Breast epithelium (tissue), 4 donors: Measurements from ENCODE around the gene SUPT20HL2. TPM values are rescaled to one million over a fixed set of nuclear protein-coding genes. Genes with fewer than 3 reads are reported as not detected.
"Not testable (repeated sequence)": the region's sequence is repeated elsewhere in the genome, so short reads cannot be mapped to it uniquely, and the experiment has no call there.

Source experiments
- DNase-seq, 2 donors: peaks; one replicate each; pipeline ENCODE4 v3.0.0-alpha.2; 2019; ENCODE audit warnings: low spot score in 2 of 2
- H3K27ac ChIP-seq, 2 donors: fragments of 200-600 bp; sonication (generic) in 1 of 2; one replicate each; pipeline ENCODE4 v1.5.1; 2016 to 2019; ENCODE audit warnings: mild to moderate bottlenecking in 1 of 2
- H3K27me3 ChIP-seq, 2 donors: fragments of 200-600 bp; sonication (generic) in 1 of 2; one replicate each; pipeline versions ENCODE4 v1.5.1 to v1.6.0; 2017 to 2019; ENCODE audit warnings: control low read depth in 1 of 2, mild to moderate bottlenecking in 1 of 2
- H3K36me3 ChIP-seq: fragments of 200-600 bp; one replicate; pipeline ENCODE4 v1.5.1; 2019
- H3K4me1 ChIP-seq, 2 donors: fragments of 200-600 bp; sonication (generic); one replicate each; pipeline ENCODE4 v1.5.1; 2016 to 2019; ENCODE audit warnings: control low read depth in 1 of 2
- H3K4me3 ChIP-seq, 3 donors: fragments of 200-600 bp; sonication (generic); 1 replicate in 2 of 3; 2 replicates in 1 of 3; pipeline ENCODE4 v1.5.1; 2016 to 2019; ENCODE audit warnings: mild to moderate bottlenecking in 3 of 3, moderate library complexity in 2 of 3
- H3K9me3 ChIP-seq, 2 donors: fragments of 200-600 bp; sonication (generic) in 1 of 2; one replicate each; pipeline ENCODE4 v1.5.1; 2016 to 2019; ENCODE audit warnings: control low read depth in 1 of 2
- CTCF ChIP-seq, 3 donors: fragments of 450-650 bp; IDR thresholded peaks; one replicate each; pipeline ENCODE4 v1.5.1; 2016 to 2017; ENCODE audit warnings: antibody characterized with exemption in 3 of 3, mild to moderate bottlenecking in 3 of 3, moderate library complexity in 3 of 3
- POLR2A ChIP-seq: fragments of 450-650 bp; IDR thresholded peaks from one replicate; pipeline ENCODE4 v1.6.1; 2016; ENCODE audit warnings: antibody characterized with exemption, mild to moderate bottlenecking, moderate library complexity
- POLR2AphosphoS5 ChIP-seq, 3 donors: sonication (generic); formaldehyde crosslinking; IDR thresholded peaks; one replicate each; pipeline ENCODE4 v1.6.1; 2017; ENCODE audit warnings: antibody characterized with exemption in 3 of 3
- intact Hi-C: fragments of 100-400 bp; cut with DNase I; formaldehyde crosslinking; loops from one replicate; pipeline ENCODE4 v1.15.1; 2023; ENCODE audit warnings: low total_unique reads
- total RNA-seq, 3 donors: library from RNA; depleted of rRNA; stranded (reverse); fragments of >200 nt; gene quantifications; one replicate each; pipeline ENCODE4 v1.1.0, GENCODE V29; 2016

The SUPT20HL2 gene
- total RNA-seq, 3 donors from 2014 or later, result not detected

GRCh38 chrX:24325231-24325630 lies 11.4 kb upstream of the SUPT20HL2 start:
- Histone ChIP-seq H3K4me1 (no peaks in the 10 kb centered on the region), H3K36me3 (no peaks in the 10 kb centered on the region), H3K27ac (no peak overlapping the region), H3K27me3 (peaks cover 0 to 44% of the 10 kb centered on the region in 2 donors), H3K9me3 (no peaks in the 10 kb centered on the region), H3K4me3 (no peak overlapping the region)
- TF ChIP-seq CTCF (IDR thresholded peaks at IDR 0.05) (no peak), POLR2A (no peak), POLR2AphosphoS5 (IDR thresholded peaks at IDR 0.05) (no peak)
- intact Hi-C loops, result no loop called here
- DNase-seq, result no peak

GRCh38 chrX:24321741-24322395 lies 8.0 kb upstream of the SUPT20HL2 start:
- Histone ChIP-seq H3K27ac (no peak overlapping the region), H3K4me3 (no peak overlapping the region), H3K9me3 (no peaks in the 10 kb centered on the region), H3K27me3 (peaks cover 0 to 44% of the 10 kb centered on the region in 2 donors), H3K4me1 (no peaks in the 10 kb centered on the region), H3K36me3 (no peaks in the 10 kb centered on the region)
- no peak for DNase-seq
- intact Hi-C loops, result no loop called here
- TF ChIP-seq POLR2AphosphoS5 (IDR thresholded peaks at IDR 0.05) (no peak), POLR2A (no peak), CTCF (IDR thresholded peaks at IDR 0.05) (no peak)

GRCh38 chrX:24317567-24317966 lies 3.7 kb upstream of the SUPT20HL2 start:
- Histone ChIP-seq H3K27me3 (peaks cover 0 to 25% of the 10 kb centered on the region in 2 donors), H3K36me3 (no peaks in the 10 kb centered on the region), H3K27ac (no peak overlapping the region), H3K4me1 (no peaks in the 10 kb centered on the region), H3K4me3 (no peak overlapping the region), H3K9me3 (no peaks in the 10 kb centered on the region)
- no peak for DNase-seq
- TF ChIP-seq POLR2AphosphoS5 (IDR thresholded peaks at IDR 0.05) (no peak), CTCF (IDR thresholded peaks at IDR 0.05) (no peak), POLR2A (no peak)
- intact Hi-C loops, result no loop called here

GRCh38 chrX:24316111-24316510 lies 2.2 kb upstream of the SUPT20HL2 start:
- no peak for TF ChIP-seq POLR2A
- no peak for TF ChIP-seq CTCF (IDR thresholded peaks at IDR 0.05)
- no peak for TF ChIP-seq POLR2AphosphoS5 (IDR thresholded peaks at IDR 0.05)
- no peak for DNase-seq
- intact Hi-C loops, result no loop called here
- H3K4me1 ChIP-seq, result no peaks in the 10 kb centered on the region
- peaks cover 0 to 18% of the 10 kb centered on the region in 2 donors for H3K27me3 ChIP-seq
- H3K27ac ChIP-seq, result no peak overlapping the region
- no peaks in the 10 kb centered on the region for H3K36me3 ChIP-seq
- H3K9me3 ChIP-seq, result no peaks in the 10 kb centered on the region
- H3K4me3 ChIP-seq, result no peak overlapping the region

- DNase-seq, intact Hi-C loops: not testable (repeated sequence)
- H3K27ac ChIP-seq, result peak overlapping the region in 1 of 2 donors; percentile 32
Observed at GRCh38 chrX:24312249-24312607, 1.6 kb downstream of the SUPT20HL2 start.

GRCh38 chrX:24311507-24312248 lies 2.2 kb downstream of the SUPT20HL2 start:
- intact Hi-C loops, H3K4me1 ChIP-seq, H3K9me3 ChIP-seq, H3K4me3 ChIP-seq, H3K36me3 ChIP-seq, DNase-seq: not testable (repeated sequence)
- peaks cover 0 to 19% of the 10 kb centered on the region in 2 donors for H3K27me3 ChIP-seq
- peak overlapping the region in 1 of 2 donors; percentile 32 for H3K27ac ChIP-seq

More at GRCh38 chrX:24312249-24312607, 1.6 kb downstream of the SUPT20HL2 start:
- H3K27me3 ChIP-seq, result peaks cover 0 to 19% of the 10 kb centered on the region in 2 donors
- not testable (repeated sequence) for H3K9me3 ChIP-seq, H3K4me3 ChIP-seq, H3K4me1 ChIP-seq, H3K36me3 ChIP-seq

GRCh38 chrX:24310916-24311315 lies 3.0 kb downstream of the SUPT20HL2 start:
- H3K27ac ChIP-seq, H3K4me3 ChIP-seq, intact Hi-C loops, H3K36me3 ChIP-seq, DNase-seq, H3K4me1 ChIP-seq, H3K9me3 ChIP-seq: not testable (repeated sequence)
- H3K27me3 ChIP-seq, result peaks cover 0 to 25% of the 10 kb centered on the region in 2 donors

- H3K4me1 ChIP-seq, DNase-seq, H3K36me3 ChIP-seq, intact Hi-C loops, H3K27ac ChIP-seq, H3K4me3 ChIP-seq, H3K9me3 ChIP-seq: not testable (repeated sequence)
- H3K27me3 ChIP-seq, result peaks cover 0 to 27% of the 10 kb centered on the region in 2 donors
Observed at GRCh38 chrX:24309580-24310374, 4.1 kb downstream of the SUPT20HL2 start.
